ENCODE measurements around the gene CD63.

GRCh38 chr12:55724940-55725309, 3.9 kb downstream of the CD63 start:
- no peak for TF ChIP-seq CTCF (conservative IDR thresholded peaks at IDR 0.05; ENCODE audit: low read depth, low read length)
- TF ChIP-seq CHD1 (IDR thresholded peaks at IDR 0.05; ENCODE audit: low read depth, low read length), result no peak
- no peak for TF ChIP-seq POLR2A (IDR thresholded peaks at IDR 0.05; ENCODE audit: low read depth, low read length)
- TF ChIP-seq BHLHE40 (IDR thresholded peaks at IDR 0.05; ENCODE audit: low read depth, low read length), result no peak
- TF ChIP-seq MAFK (IDR thresholded peaks at IDR 0.05; ENCODE audit: low read depth, low read length), result no peak
- no peak for TF ChIP-seq RCOR1 (IDR thresholded peaks at IDR 0.05; ENCODE audit: insufficient replicate concordance, low read length)
- no peak for TF ChIP-seq RFX5 (IDR thresholded peaks at IDR 0.05; ENCODE audit: low read depth, low read length)
- no peak for TF ChIP-seq ELK1 (IDR thresholded peaks at IDR 0.05; ENCODE audit: borderline replicate concordance, low read depth, low read length)
- TF ChIP-seq RAD21 (IDR thresholded peaks at IDR 0.05; ENCODE audit: low read length), result no peak
- no peak for TF ChIP-seq CEBPB (IDR thresholded peaks at IDR 0.05; ENCODE audit: low read depth, low read length)
- no peak for TF ChIP-seq SMC3 (IDR thresholded peaks at IDR 0.05; ENCODE audit: low read depth, low read length)
- TF ChIP-seq NFE2L2 (IDR thresholded peaks at IDR 0.05; ENCODE audit: low read depth, low read length), result no peak
